ENCODE results near the gene CXCL8. TPM values are rescaled to one million over a fixed set of nuclear protein-coding genes. Genes with fewer than 3 reads are reported as not detected.

Gene CXCL8
- total RNA-seq, 2 donors from 2014 or later = 0.89 to 4.7 TPM

- Histone ChIP-seq H3K9ac (ENCODE audit: low read depth in 2 of 2, low read length in 2 of 2) (no peak overlapping the region), H3K27ac (no peak overlapping the region), H3K4me3 (no peak overlapping the region), H3K36me3 (no peaks in the 10 kb centered on the region), H3K27me3 (no peaks in the 10 kb centered on the region), H3K9me3 (no peaks in the 10 kb centered on the region), H3K4me1 (no peaks in the 10 kb centered on the region)
- intact Hi-C loops (cut with DNase I) = no loop called here
- no peak for DNase-seq
- no peak for TF ChIP-seq CTCF (IDR thresholded peaks at IDR 0.05)
Observed at GRCh38 chr4:73709451-73710033, 30.8 kb upstream of the CXCL8 start.

- intact Hi-C loops (cut with DNase I) = no loop called here
- Histone ChIP-seq H3K9me3 (no peaks in the 10 kb centered on the region), H3K9ac (ENCODE audit: low read depth in 2 of 2, low read length in 2 of 2) (no peak overlapping the region), H3K27ac (no peak overlapping the region), H3K27me3 (no peaks in the 10 kb centered on the region), H3K36me3 (no peaks in the 10 kb centered on the region), H3K4me1 (no peaks in the 10 kb centered on the region), H3K4me3 (no peak overlapping the region)
- DNase-seq = no peak
- TF ChIP-seq CTCF (IDR thresholded peaks at IDR 0.05) = no peak
Observed at GRCh38 chr4:73710094-73710493, 30.3 kb upstream of the CXCL8 start.

- TF ChIP-seq CTCF (IDR thresholded peaks at IDR 0.05) = no peak
- Histone ChIP-seq H3K9ac (ENCODE audit: low read depth in 2 of 2, low read length in 2 of 2) (no peak overlapping the region), H3K27me3 (no peaks in the 10 kb centered on the region), H3K4me3 (no peak overlapping the region), H3K36me3 (no peaks in the 10 kb centered on the region), H3K9me3 (no peaks in the 10 kb centered on the region), H3K4me1 (no peaks in the 10 kb centered on the region), H3K27ac (no peak overlapping the region)
- DNase-seq = no peak
- intact Hi-C loops (cut with DNase I) = no loop called here
Observed at GRCh38 chr4:73711989-73712388, 28.4 kb upstream of the CXCL8 start.

- H3K27me3 ChIP-seq = no peaks in the 10 kb centered on the region
- H3K9ac ChIP-seq (ENCODE audit: low read depth in 2 of 2, low read length in 2 of 2) = no peak overlapping the region
- H3K27ac ChIP-seq = no peak overlapping the region
- H3K36me3 ChIP-seq = no peaks in the 10 kb centered on the region
- no peak for TF ChIP-seq CTCF (IDR thresholded peaks at IDR 0.05)
- intact Hi-C loops (cut with DNase I) = no loop called here
- DNase-seq = no peak
- H3K9me3 ChIP-seq = no peaks in the 10 kb centered on the region
- H3K4me3 ChIP-seq = no peak overlapping the region
- H3K4me1 ChIP-seq = no peaks in the 10 kb centered on the region
Observed at GRCh38 chr4:73713650-73714049, 26.7 kb upstream of the CXCL8 start.

- no peak overlapping the region for H3K27ac ChIP-seq
- no peak for TF ChIP-seq CTCF (IDR thresholded peaks at IDR 0.05)
- intact Hi-C loops (cut with DNase I) = no loop called here
- no peaks in the 10 kb centered on the region for H3K27me3 ChIP-seq
- H3K9ac ChIP-seq (ENCODE audit: low read depth in 2 of 2, low read length in 2 of 2) = no peak overlapping the region
- DNase-seq = no peak
- H3K4me3 ChIP-seq = no peak overlapping the region
- no peaks in the 10 kb centered on the region for H3K36me3 ChIP-seq
- no peaks in the 10 kb centered on the region for H3K4me1 ChIP-seq
- no peaks in the 10 kb centered on the region for H3K9me3 ChIP-seq
Observed at GRCh38 chr4:73714647-73715046, 25.7 kb upstream of the CXCL8 start.

All from colonic mucosa (tissue), 4 donors.